GM12875 (cell line): ENCODE data around the gene MRI1.

ENCODE experiments used
- H3K4me3 ChIP-seq: one replicate; pipeline ENCODE4 v1.5.1; 2011; ENCODE audit warnings: low read depth, low read length, control low read depth
- TF ChIP-seq, protein P1 (sequence below): IDR thresholded peaks from 2 replicates; pipeline ENCODE4 v1.5.1; 2011; ENCODE audit warnings: low read depth, mild to moderate bottlenecking, control low read depth, inconsistent platforms, low read length, moderate library complexity, borderline replicate concordance; ENCODE audit not compliant: insufficient read depth

Gene MRI1

GRCh38 chr19:13764101-13764807 is at the start of gene MRI1:
TSS of gene MRI1 (plus strand) at chr19:13764522. CDS start at chr19:13764589, 67 bp downstream.
- H3K4me3 ChIP-seq: peak within 1 kb of the TSS; percentile 87
- TF ChIP-seq, protein P1, sequence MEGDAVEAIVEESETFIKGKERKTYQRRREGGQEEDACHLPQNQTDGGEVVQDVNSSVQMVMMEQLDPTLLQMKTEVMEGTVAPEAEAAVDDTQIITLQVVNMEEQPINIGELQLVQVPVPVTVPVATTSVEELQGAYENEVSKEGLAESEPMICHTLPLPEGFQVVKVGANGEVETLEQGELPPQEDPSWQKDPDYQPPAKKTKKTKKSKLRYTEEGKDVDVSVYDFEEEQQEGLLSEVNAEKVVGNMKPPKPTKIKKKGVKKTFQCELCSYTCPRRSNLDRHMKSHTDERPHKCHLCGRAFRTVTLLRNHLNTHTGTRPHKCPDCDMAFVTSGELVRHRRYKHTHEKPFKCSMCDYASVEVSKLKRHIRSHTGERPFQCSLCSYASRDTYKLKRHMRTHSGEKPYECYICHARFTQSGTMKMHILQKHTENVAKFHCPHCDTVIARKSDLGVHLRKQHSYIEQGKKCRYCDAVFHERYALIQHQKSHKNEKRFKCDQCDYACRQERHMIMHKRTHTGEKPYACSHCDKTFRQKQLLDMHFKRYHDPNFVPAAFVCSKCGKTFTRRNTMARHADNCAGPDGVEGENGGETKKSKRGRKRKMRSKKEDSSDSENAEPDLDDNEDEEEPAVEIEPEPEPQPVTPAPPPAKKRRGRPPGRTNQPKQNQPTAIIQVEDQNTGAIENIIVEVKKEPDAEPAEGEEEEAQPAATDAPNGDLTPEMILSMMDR: no peak

DNA sequence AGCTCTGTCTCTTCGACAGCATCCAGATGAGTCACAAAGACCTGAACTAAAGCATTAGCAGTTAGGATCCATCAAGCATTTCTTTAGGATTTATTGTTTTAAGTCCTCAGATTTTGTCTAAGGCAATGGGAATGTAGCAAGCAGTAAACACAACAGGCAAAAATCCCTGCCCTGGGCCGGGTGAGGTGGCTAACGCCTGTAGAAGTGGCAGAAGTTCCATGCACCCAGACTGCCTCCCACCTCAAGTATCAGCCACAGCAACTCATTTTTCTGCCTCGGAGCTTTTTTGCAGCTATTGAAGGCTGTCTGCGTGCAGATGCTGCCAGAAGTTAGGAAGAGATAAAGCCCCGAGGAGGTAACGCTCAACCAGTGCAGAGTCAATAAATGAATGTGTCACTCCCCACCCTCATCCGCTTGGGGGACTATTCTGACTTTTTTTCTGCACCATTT is 47.1 kb upstream of the MRI1 start:
- TF ChIP-seq, protein P1: no peak
- no peak overlapping the region for H3K4me3 ChIP-seq

- TF ChIP-seq, protein P1: no peak
- H3K4me3 ChIP-seq: no peak overlapping the region
These were observed 45.6 kb upstream of the MRI1 start for GRCh38 chr19:13718733-13719132.

DNA sequence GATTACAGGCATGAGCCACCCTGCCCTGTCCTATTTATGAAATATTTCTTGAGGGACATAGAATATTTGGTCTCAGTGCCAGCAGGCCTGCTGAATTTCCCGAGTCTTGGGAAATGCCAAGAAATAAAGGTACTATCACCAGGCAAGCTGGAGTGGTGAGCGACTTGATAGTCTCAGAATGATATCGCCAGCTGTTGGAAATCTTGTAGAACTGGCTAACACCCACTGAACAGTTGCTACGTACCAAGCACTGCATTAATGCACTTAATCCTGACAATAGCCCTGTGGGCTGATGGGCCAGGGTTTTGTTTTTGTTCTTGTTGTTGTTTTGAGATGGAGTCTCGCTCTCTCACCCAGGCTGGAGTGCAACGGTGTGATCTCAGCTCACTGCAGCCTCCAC is 42.2 kb upstream of the MRI1 start:
- H3K4me3 ChIP-seq: no peak overlapping the region
- TF ChIP-seq, protein P1: no peak

GRCh38 chr19:13723206-13723605 is 41.1 kb upstream of the MRI1 start:
- no peak overlapping the region for H3K4me3 ChIP-seq

GRCh38 chr19:13726323-13726722 is 38.0 kb upstream of the MRI1 start:
- TF ChIP-seq, protein P1: no peak
- H3K4me3 ChIP-seq: no peak overlapping the region

More at GRCh38 chr19:13723206-13723605, 41.1 kb upstream of the MRI1 start:
- TF ChIP-seq, protein P1: no peak

DNA sequence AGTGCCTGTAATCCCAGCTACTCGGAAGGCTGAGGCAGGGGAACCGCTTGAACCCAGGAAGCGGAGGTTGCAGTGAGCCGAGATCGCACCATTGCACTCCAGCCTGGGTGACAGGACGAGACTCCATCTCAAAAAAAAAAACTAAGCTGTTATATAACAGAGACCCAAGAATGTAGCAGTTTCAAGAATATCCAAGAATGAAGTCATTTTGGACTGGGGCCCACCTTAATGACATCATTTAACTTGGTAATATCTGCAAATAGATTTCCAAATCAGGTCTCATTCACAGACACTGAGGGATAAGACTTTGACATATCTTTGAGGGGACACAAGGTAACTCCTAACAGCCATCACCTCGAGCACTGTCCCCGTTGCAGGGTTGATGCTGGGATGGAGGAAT is 36.5 kb upstream of the MRI1 start:
- TF ChIP-seq, protein P1: no peak
- no peak overlapping the region for H3K4me3 ChIP-seq
